ENCODE measurements around the gene CDH4. TPM values are rescaled to one million over a fixed set of nuclear protein-coding genes. Genes with fewer than 3 reads are reported as not detected.

CDH4 gene
- total and polyA plus RNA-seq, 2 of the 4 experiments (the other 2 are of a cell fraction), result 1.6 to 3.5 TPM

DNA sequence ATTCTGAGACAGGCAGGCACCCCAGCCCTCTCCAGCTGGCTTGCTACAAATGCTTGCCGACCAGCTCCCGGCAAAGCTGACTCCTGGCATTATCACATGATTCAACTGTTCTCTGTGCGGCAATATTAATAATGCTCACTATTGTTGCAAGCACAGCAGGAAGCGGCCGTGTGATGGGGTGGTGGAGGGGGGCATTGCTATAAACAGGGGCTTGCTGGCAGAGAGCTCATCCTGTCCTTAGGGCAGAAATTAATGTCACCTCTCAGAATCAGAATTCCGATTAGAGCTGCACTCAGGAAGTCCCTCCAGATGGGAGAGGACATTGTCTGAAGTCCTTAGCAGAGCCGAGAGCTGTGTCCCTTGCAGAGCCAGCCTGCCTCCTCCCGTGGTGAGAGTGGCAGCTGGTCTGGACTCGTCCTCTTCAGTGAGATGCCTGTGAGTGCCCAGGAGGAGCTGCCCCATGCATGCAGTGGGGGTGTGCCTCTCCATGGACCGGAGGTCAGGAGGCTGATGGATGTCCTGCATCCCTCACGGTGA lies 162.5 kb downstream of the CDH4 start:
- H3K4me1 ChIP-seq (ENCODE audit: control insufficient read depth, insufficient read depth, low read length), result no peaks in the 10 kb centered on the region
- no peak overlapping the region for H3K14ac ChIP-seq (replicated peaks; ENCODE audit: low read depth, low read length)
- H3K9ac ChIP-seq (ENCODE audit: low read depth, low read length), result no peak overlapping the region
- ChIA-PET POLR2A (ENCODE audit: unreplicated experiment) (no interaction called here), CTCF (no interaction called here)
- no peak overlapping the region for H4K5ac ChIP-seq (ENCODE audit: low read depth, low read length)
- WGBS, 2 experiments (ENCODE audit: extremely low coverage in 2 of 2, insufficient read length in 1 of 2), result 54% methylated on average over 5 of the region's 11 CpGs; no CpG with 5 or more reads in 1 of the 2 experiments
- TF ChIP-seq CEBPB (IDR thresholded peaks at IDR 0.05; ENCODE audit: low read depth, low read length) (no peak), RAD21 (IDR thresholded peaks at IDR 0.05; ENCODE audit: low read length) (no peak), MAZ (IDR thresholded peaks at IDR 0.05; ENCODE audit: borderline replicate concordance, low read depth, low read length) (no peak), RFX5 (IDR thresholded peaks at IDR 0.05; ENCODE audit: low read depth, low read length) (no peak), ELK1 (IDR thresholded peaks at IDR 0.05; ENCODE audit: borderline replicate concordance, low read depth, low read length) (no peak), FOS (IDR thresholded peaks at IDR 0.05; ENCODE audit: low read depth, low read length) (no peak), SMC3 (IDR thresholded peaks at IDR 0.05; ENCODE audit: low read depth, low read length) (no peak), CHD1 (IDR thresholded peaks at IDR 0.05; ENCODE audit: low read depth, low read length) (no peak), MXI1 (IDR thresholded peaks at IDR 0.05; ENCODE audit: borderline replicate concordance, low read depth, low read length) (no peak), RCOR1 (IDR thresholded peaks at IDR 0.05; ENCODE audit: insufficient replicate concordance, low read length) (no peak), NFE2L2 (IDR thresholded peaks at IDR 0.05; ENCODE audit: low read depth, low read length) (no peak)
- TF ChIP-seq, protein P1, sequence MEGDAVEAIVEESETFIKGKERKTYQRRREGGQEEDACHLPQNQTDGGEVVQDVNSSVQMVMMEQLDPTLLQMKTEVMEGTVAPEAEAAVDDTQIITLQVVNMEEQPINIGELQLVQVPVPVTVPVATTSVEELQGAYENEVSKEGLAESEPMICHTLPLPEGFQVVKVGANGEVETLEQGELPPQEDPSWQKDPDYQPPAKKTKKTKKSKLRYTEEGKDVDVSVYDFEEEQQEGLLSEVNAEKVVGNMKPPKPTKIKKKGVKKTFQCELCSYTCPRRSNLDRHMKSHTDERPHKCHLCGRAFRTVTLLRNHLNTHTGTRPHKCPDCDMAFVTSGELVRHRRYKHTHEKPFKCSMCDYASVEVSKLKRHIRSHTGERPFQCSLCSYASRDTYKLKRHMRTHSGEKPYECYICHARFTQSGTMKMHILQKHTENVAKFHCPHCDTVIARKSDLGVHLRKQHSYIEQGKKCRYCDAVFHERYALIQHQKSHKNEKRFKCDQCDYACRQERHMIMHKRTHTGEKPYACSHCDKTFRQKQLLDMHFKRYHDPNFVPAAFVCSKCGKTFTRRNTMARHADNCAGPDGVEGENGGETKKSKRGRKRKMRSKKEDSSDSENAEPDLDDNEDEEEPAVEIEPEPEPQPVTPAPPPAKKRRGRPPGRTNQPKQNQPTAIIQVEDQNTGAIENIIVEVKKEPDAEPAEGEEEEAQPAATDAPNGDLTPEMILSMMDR (conservative IDR thresholded peaks at IDR 0.05; ENCODE audit: low read depth, low read length), result no peak
- TF ChIP-seq, protein P2, sequence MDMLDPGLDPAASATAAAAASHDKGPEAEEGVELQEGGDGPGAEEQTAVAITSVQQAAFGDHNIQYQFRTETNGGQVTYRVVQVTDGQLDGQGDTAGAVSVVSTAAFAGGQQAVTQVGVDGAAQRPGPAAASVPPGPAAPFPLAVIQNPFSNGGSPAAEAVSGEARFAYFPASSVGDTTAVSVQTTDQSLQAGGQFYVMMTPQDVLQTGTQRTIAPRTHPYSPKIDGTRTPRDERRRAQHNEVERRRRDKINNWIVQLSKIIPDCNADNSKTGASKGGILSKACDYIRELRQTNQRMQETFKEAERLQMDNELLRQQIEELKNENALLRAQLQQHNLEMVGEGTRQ (IDR thresholded peaks at IDR 0.05; ENCODE audit: low read depth, low read length), result no peak
- no TSS peak for BruUV-seq (replicated peaks)
- H3K79me1 ChIP-seq (ENCODE audit: low read depth in 1 of 2, low read length in 2 of 2), result no peaks in the 10 kb centered on the region
- no peaks in the 10 kb centered on the region for H3K9me1 ChIP-seq (ENCODE audit: insufficient read depth, low read length)
- H2AK9ac ChIP-seq (replicated peaks; ENCODE audit: low read depth, low read length, poor library complexity), result no peak overlapping the region
- H3K4me3 ChIP-seq (ENCODE audit: insufficient read depth, low read depth, low read length), result no peak overlapping the region
- in situ Hi-C loops (cut with MboI; ENCODE audit: low sequenced_read_pairs) (no loop called here), dilution Hi-C loops (cut with HindIII; ENCODE audit: low sequenced_read_pairs, unreplicated experiment) (no loop called here), intact Hi-C loops (cut with micrococcal nuclease) (no loop called here)
- no peak overlapping the region for H2BK5ac ChIP-seq (ENCODE audit: low read depth, low read length, poor library complexity, severe bottlenecking)
- H2AK5ac ChIP-seq (ENCODE audit: low read depth, low read length), result no peak overlapping the region
- no peak overlapping the region for H4K91ac ChIP-seq (ENCODE audit: insufficient read depth, low read depth, low read length)
- peaks cover 4% of the 10 kb centered on the region; the same call in 1 of the 2 replicates for H3K9me3 ChIP-seq (ENCODE audit: control insufficient read depth, insufficient read depth, low read length)
- H3K27me3 ChIP-seq (ENCODE audit: control insufficient read depth, insufficient read depth, low read length), result no peaks in the 10 kb centered on the region
- no peak overlapping the region for H3K27ac ChIP-seq (ENCODE audit: insufficient read depth, low read length)
- H2BK20ac ChIP-seq (ENCODE audit: low read depth, low read length), result no peak overlapping the region
- no peak overlapping the region for H2AFZ ChIP-seq (replicated peaks; ENCODE audit: low read length, poor library complexity)
- H3K4ac ChIP-seq (ENCODE audit: low read depth, low read length), result no peak overlapping the region
- ATAC-seq (ENCODE audit: low read depth) (no peak), DNase-seq (no peak)
- no peaks in the 10 kb centered on the region for H3K36me3 ChIP-seq (ENCODE audit: control insufficient read depth, insufficient read depth, low read length)
- H4K20me1 ChIP-seq (ENCODE audit: insufficient read depth, low read length), result no peaks in the 10 kb centered on the region
- H3K56ac ChIP-seq (ENCODE audit: extremely low read depth, insufficient read depth, low read length), result no peak overlapping the region
- no peak overlapping the region for H4K8ac ChIP-seq (ENCODE audit: low read depth in 2 of 2, low read length in 2 of 2)
- no peak overlapping the region for H3K4me2 ChIP-seq (ENCODE audit: low read depth, low read length)
- no peak overlapping the region for H3K18ac ChIP-seq (ENCODE audit: low read depth, low read length)
- no peak overlapping the region for H2BK120ac ChIP-seq (ENCODE audit: low read depth, low read length)
- no peak overlapping the region for H2BK15ac ChIP-seq (ENCODE audit: low read depth, low read length)
- H3K23ac ChIP-seq (ENCODE audit: low read depth, low read length), result no peak overlapping the region

Measured in IMR-90 (cell line).